HG03460 (cell line): Measurements from ENCODE around the gene LRIT2.

Experiments
- ATAC-seq: cut with Tn5 transposase; IDR thresholded peaks from one replicate; pipeline ENCODE4 v1.9.1; 2021; ENCODE audit not compliant: unreplicated experiment

Gene LRIT2

GRCh38 chr10:84241185-84241790 lies 15.9 kb upstream of the LRIT2 start, which contains the start of gene LRIT1:
Gene LRIT1, minus strand, starts transcription at chr10:84241546. Its CDS starts 107 bp downstream, at chr10:84241439.
- ATAC-seq: no peak

DNA sequence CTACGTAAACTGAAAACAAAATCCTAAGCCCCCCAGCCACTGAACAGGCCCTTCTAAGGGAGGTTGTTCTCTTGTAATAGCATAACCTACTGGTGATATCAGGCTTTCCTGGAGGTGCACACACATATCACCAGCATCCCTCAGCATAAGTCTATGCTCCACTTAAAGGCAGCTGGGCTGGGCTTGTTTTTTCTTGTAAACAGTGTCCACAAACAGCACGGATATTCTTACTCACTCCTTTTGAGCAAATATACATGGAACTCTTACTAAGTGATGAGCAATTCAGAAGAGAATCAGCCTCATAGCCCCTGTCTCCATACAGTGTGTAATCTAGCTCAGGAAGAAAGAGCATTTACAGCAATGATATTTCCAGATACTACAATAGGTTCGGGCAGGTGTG lies 13.6 kb upstream of the LRIT2 start:
- ATAC-seq: no peak

DNA sequence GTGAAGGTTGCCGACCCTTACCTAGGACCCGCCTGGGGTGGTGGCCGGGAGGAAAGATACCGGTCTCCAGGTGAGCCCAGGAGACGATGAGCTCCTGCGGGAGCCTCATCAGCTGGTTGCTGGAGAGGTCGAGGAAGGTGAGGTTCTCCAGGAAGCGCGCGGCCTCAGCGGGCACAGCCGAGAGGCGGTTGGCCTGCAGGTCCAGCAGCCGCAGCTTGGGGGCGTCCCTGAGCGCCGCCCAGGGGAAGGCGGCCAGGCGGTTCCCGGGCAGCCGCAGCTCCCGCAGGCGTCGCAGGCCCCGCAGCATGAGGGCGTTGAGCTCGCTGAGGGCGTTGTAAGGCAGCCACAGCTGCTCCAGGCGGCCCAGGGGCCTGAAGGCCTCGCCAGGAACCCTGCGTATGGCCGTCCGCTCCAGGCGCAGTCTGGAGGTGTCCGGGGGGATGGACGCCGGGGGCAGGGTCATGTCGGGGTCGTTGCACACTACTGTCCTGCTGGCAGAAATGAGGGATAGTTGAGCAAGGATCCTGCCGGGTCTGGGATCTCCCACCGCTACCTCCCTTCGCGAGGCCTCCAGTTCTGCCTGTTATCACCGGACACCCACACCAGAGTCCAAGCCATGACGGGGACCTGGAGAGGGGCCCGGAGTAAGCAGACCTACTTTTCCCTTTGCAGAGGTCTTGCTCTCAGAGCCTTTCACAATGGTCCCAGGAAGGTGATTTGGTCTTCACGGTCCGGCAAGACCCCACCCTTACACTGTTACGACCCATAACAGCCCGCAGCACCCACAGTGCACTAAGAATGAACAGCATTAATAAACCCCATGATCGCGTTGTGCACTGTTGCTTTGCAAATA lies 12.1 kb upstream of the LRIT2 start:
- no peak for ATAC-seq

DNA sequence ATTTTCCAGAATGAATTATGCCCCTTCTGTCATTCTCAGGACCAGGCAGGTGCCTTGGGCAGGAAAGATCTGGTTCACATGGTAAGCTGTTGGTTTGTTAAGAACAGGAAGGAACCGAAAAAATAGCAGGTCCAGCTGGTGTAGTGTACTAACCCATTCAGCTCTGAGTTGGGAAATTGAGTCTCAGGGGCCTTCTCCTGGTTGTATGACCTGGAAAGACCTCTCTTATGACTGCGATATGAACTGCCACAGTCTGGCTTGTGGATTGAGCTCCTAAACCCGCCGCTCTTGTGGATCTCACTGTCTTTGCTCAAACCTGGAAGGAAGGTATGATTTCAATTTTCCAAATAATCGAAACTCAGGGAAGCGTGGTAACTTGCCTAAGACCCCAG lies 11.5 kb upstream of the LRIT2 start:
- ATAC-seq: no peak

DNA sequence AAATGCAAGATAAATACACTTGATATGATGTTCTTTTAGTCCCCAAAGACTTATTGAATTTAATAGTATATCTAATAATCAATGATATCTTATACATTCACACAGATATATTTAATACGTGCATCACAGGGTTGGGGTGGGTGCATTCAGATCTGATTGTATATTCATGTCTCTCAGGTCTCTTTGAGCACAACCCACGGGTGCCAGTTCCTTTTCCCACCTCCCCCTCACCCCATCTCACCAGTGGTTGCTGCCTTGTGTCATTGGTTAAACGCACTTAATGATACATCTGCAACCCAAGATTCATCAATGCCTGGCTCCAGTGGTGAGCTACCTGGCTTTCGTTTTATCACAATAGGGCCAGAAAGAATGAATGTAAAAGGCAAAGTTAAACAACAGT lies 9.8 kb upstream of the LRIT2 start:
- no peak for ATAC-seq

DNA sequence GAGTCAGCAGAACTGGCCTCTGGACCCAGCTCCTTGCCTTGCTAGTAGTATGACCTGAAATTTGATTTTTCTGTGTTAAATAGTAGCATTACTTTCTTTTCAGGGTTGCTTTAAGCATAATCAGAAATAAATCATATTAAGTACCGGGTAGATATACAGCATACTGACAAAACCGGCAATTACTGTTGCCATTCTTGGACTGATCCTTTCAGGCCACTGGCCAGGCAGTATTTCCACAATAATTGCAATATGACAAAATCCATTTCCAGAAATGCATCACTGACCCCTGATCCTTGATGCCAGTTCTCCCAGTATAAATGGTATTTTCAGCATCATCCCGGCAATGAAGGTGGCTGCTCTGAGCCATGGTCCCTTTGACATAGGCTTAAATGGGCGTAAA lies 9.1 kb upstream of the LRIT2 start:
- no peak for ATAC-seq

GRCh38 chr10:84233940-84234339 lies 8.6 kb upstream of the LRIT2 start:
- ATAC-seq: no peak

DNA sequence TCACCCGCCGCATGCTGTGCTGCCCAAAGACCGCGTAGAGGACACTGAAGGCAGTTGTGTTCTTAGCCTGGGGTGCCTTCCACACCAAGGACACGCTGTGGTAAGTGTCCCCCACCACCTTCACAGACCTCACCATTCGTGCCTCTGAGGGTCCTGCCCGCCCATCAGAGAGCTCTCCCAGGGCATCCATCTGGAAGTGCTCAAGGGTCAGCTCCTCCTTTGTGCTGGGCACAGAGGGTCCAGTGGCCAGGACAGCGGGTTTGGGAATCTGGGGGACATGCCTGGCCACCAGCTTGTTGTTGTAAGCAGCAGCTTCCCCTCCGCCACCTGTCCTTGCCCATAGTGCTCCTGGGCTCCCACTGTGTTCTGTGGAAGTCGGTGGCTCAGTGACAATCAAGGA lies 7.0 kb upstream of the LRIT2 start:
- no peak for ATAC-seq

DNA sequence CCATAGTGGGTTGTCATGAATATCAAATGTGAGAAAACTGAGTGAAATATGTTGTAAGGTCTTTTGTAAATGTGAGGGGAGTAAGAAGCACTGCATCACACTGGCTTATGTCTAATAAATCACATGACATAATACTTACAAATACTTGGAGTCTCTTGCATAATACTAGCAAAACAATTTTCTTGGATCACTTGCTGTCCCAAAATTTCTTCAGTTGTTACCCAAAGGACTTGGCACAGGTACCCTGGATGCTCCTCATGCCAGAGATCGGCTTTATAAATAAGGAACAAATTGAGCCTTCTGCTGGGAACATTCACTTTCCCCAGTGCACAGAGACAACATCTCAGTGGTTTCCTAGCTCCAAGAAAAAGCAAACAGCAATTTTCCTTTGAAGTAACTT lies 5.0 kb upstream of the LRIT2 start:
- ATAC-seq: no peak

- no peak for ATAC-seq
These were observed 2.5 kb upstream of the LRIT2 start for GRCh38 chr10:84227810-84228209.

DNA sequence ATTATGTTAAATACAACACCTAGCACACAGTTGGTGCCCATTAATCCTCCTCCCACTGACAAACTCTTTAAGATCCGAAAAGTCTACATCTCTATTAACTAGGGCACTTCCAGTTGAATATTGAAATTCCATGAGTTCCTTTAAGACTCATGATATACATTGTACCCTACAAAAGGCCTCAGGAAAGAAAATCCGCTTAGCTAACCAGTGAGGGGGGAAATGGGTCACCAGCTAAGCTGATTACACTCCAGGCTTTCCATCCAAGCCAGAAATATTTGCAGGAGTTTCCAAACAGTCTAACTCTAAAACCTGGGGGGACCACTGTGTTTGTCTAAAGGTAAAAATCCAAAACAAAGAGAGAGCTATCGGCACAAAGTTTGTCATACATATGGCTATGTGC lies 1.3 kb upstream of the LRIT2 start:
- no peak for ATAC-seq

GRCh38 chr10:84224411-84225028 lies 824 bp downstream of the LRIT2 start:
- no peak for ATAC-seq

DNA sequence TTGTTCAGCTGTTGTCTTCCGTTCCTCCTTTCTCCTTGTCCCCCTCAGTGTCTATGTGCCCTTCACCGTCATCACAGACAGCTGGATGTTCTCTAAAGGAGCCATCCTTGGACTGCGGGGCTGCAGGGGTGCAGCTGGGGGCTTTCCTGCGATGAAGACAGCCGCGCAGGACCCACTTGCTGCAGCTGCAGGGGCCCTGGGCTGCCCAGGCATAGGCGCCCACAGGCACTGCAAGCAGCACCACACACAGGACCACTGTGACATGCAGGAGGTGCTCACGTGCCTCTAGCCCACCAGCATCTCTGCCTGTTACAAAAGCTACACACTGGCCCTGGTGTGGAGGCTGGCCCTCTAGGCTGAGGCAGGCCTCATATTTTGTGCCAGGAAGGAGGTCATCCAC lies 3.4 kb downstream of the LRIT2 start:
- no peak for ATAC-seq

- ATAC-seq: no peak
These were observed 7.6 kb downstream of the LRIT2 start for GRCh38 chr10:84217746-84218145.

DNA sequence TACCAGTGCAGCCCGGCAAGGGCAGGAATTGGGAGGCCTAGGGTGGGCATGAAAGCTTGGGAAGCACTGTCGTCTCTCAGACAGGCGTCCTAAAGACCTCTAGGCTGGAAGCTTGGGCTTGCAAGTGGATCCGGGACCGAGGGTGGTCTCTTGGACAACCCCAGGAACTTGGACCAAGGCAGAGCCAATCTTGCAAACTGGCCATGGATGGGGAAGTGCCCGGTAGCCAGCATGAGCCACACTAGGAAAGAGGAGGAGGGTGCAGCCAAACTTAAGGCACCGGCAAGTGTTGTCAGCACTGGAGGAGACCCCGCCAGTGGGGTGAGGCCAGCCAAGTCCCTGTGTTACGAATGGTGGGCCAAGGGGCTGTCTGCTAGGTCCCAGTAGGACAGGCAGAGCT lies 8.5 kb downstream of the LRIT2 start:
- ATAC-seq: no peak

DNA sequence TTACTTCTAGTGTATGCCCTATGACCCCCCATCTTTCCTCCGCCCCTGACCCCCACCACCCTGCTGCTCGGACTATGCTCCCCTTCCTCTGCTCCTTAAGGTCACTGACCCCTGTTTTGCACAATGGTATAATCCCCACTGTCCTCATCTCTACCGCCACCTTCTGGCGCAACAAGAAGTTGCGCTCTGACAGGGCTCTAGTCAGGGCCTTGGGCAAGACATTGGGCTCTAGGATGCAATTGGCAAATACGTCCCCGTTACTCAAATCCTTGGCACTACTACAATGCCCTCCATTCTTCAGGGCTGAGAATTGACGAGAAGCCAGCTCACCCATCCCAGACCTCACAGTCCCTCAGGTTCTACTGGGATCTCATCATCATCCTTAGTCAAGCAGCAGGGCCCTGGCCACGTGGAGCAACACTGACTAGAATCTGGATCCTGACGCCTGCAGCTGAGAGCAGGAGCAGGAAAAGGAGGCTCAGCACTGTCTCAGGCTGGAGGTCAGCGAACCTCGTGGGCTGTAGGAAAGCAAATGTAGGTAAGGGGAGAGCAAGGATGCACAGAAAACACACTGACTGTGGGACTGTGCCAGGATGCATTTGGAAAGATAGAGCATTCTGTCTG lies 10.6 kb downstream of the LRIT2 start:
- ATAC-seq: peak; percentile 79

GRCh38 chr10:84214046-84214572 lies 11.2 kb downstream of the LRIT2 start:
- ATAC-seq: no peak

DNA sequence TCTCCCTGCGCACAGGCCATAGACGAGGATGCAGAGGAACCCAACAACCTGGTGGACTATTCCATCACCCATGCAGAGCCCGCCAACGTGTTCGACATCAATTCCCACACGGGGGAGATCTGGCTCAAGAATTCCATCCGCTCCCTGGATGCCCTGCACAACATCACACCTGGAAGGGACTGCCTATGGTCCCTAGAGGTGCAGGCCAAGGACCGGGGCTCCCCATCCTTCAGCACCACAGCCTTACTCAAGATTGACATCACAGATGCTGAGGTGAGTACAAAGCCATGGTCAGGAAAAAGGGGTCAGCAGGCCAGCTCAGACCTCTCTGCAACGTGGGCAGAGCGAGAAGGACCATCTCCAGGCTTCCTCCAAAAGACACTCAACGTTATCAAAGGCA lies 12.3 kb downstream of the LRIT2 start:
- ATAC-seq: no peak

GRCh38 chr10:84212014-84212413 lies 13.3 kb downstream of the LRIT2 start:
- ATAC-seq: no peak

- no peak for ATAC-seq
These were observed 13.8 kb downstream of the LRIT2 start for GRCh38 chr10:84211566-84211965.

DNA sequence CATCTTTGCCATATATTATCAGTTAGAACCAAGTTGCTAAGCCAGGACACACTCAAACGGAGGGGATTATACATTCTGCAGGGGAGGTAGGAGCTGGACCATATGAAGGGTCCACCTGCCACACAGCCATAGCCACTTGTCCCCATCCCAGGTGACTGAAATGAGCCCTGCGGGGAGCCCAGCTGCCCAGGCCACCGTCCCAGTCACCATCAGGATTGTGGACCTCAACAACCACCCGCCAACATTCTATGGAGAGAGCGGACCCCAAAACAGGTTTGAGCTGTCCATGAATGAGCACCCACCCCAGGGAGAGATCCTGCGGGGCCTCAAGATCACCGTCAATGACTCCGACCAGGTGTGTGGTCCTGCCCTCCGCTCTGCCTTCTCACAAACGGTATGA lies 17.3 kb downstream of the LRIT2 start:
- ATAC-seq: no peak
